ENCODE results near the gene RANBP1.

GRCh38 chr22:20126284-20127029, 10.6 kb downstream of the RANBP1 start:
- no peak for TF ChIP-seq POLR2A (IDR thresholded peaks at IDR 0.05)
- TF ChIP-seq CTCF (IDR thresholded peaks at IDR 0.05) = no peak

Measured in vagina (tissue), 2 donors.